ENCODE data around the gene GRIN1.
A peak's percentile ranks its signal among the peaks of the same experiment; 100 is the strongest.

Gene GRIN1

GRCh38 chr9:137193771-137194170 is 54.8 kb downstream of the GRIN1 start:
- no peak for DNase-seq (ENCODE audit: low spot score)

GRCh38 chr9:137194388-137194787 is 55.4 kb downstream of the GRIN1 start:
- no peak for DNase-seq (ENCODE audit: low spot score)

- no peak for DNase-seq (ENCODE audit: low spot score)
Observed at GRCh38 chr9:137194909-137195308, 56.0 kb downstream of the GRIN1 start.

GRCh38 chr9:137195525-137196220 is 56.7 kb downstream of the GRIN1 start:
- no peak for DNase-seq (ENCODE audit: low spot score)

- DNase-seq (ENCODE audit: low spot score): no peak
Observed at GRCh38 chr9:137198051-137198901, 59.3 kb downstream of the GRIN1 start.

- no peak for DNase-seq (ENCODE audit: low spot score)
Observed at GRCh38 chr9:137198902-137199283, 59.9 kb downstream of the GRIN1 start.

- peak; percentile 22 for DNase-seq (ENCODE audit: low spot score)
Observed at GRCh38 chr9:137199411-137200121, 60.6 kb downstream of the GRIN1 start.

GRCh38 chr9:137200311-137201204 is 61.6 kb downstream of the GRIN1 start, which contains the start of gene TPRN:
TSS of gene TPRN (minus strand) at chr9:137200741. CDS start at chr9:137200711, 30 bp downstream.
- peak; percentile 100 for DNase-seq (ENCODE audit: low spot score)

GRCh38 chr9:137201205-137201868 is 62.4 kb downstream of the GRIN1 start:
- DNase-seq (ENCODE audit: low spot score): no peak

- DNase-seq (ENCODE audit: low spot score): no peak
Observed at GRCh38 chr9:137202966-137203365, 64.0 kb downstream of the GRIN1 start.

GRCh38 chr9:137204731-137205125 is 65.8 kb downstream of the GRIN1 start:
- no peak for DNase-seq (ENCODE audit: low spot score)

- DNase-seq (ENCODE audit: low spot score): peak; percentile 95
Observed at GRCh38 chr9:137205126-137206069, 66.4 kb downstream of the GRIN1 start, which contains the start of the genes NDOR1 and TMEM203. TSS of gene NDOR1 (plus strand) at chr9:137205700. CDS start at chr9:137205778, 78 bp downstream. TSS of gene TMEM203 (minus strand) at chr9:137205648. CDS start at chr9:137205414, 234 bp downstream.

- DNase-seq (ENCODE audit: low spot score): no peak
Observed at GRCh38 chr9:137206602-137207001, 67.6 kb downstream of the GRIN1 start.

- no peak for DNase-seq (ENCODE audit: low spot score)
Observed at GRCh38 chr9:137211532-137211931, 72.6 kb downstream of the GRIN1 start.

- DNase-seq (ENCODE audit: low spot score): no peak
Observed at GRCh38 chr9:137212520-137212919, 73.6 kb downstream of the GRIN1 start.

GRCh38 chr9:137213160-137214060 is 74.5 kb downstream of the GRIN1 start:
- no peak for DNase-seq (ENCODE audit: low spot score)

- no peak for DNase-seq (ENCODE audit: low spot score)
Observed at GRCh38 chr9:137214620-137215019, 75.7 kb downstream of the GRIN1 start.

GRCh38 chr9:137215196-137215986 is 76.4 kb downstream of the GRIN1 start:
- no peak for DNase-seq (ENCODE audit: low spot score)
